ENCODE measurements around the gene NEUROG2. TPM values are rescaled to one million over a fixed set of nuclear protein-coding genes. Genes with fewer than 3 reads are reported as not detected.

NEUROG2 gene
- polyA plus RNA-seq, 3 donors = 0.12 TPM; not detected in 2

GRCh38 chr4:112517911-112518310 is 1.9 kb upstream of the NEUROG2 start:
- H3K4me1 ChIP-seq (ENCODE audit: control insufficient read depth in 1 of 2, insufficient read depth in 2 of 2, low read length in 2 of 2) = peaks cover 42 to 44% of the 10 kb centered on the region in 2 donors
- no peaks in the 10 kb centered on the region for H4K20me1 ChIP-seq (ENCODE audit: insufficient read depth, low read length)
- H3K9ac ChIP-seq (ENCODE audit: insufficient read depth, low read length, poor library complexity, severe bottlenecking) = no peak overlapping the region
- H3K27me3 ChIP-seq (ENCODE audit: control insufficient read depth in 2 of 2, insufficient read depth in 2 of 2, low read length in 2 of 2) = peaks cover 93 to 99% of the 10 kb centered on the region in 2 donors
- peaks cover 97 to 98% (median 97%) of the 10 kb centered on the region in 3 donors for H3K27me3 Mint-ChIP-seq (ENCODE audit: low read depth in 3 of 3)
- peaks cover 73% of the 10 kb centered on the region for H3K4me1 Mint-ChIP-seq
- peaks cover 3 to 25% of the 10 kb centered on the region in 2 donors for H3K36me3 Mint-ChIP-seq
- H3K4me3 Mint-ChIP-seq = peak overlapping the region in 1 of 2 donors; percentile 89
- no peak overlapping the region for H3K4me3 ChIP-seq (replicated peaks in 1 of 3; ENCODE audit: low read depth in 2 of 3, low read length in 3 of 3)
- H3K9me3 Mint-ChIP-seq = peaks cover 0 to 56% (median 36%) of the 10 kb centered on the region in 7 donors
- TF ChIP-seq CTCF (IDR thresholded peaks at IDR 0.05) = no peak
- intact Hi-C loops (cut with micrococcal nuclease) = no loop called here
- no peak overlapping the region for H2AFZ ChIP-seq (ENCODE audit: insufficient read depth, low read depth, low read length, poor library complexity, severe bottlenecking)
- no peaks in the 10 kb centered on the region for H3K36me3 ChIP-seq (replicated peaks in 1 of 2; ENCODE audit: control insufficient read depth in 1 of 2, insufficient read depth in 2 of 2, low read length in 2 of 2)
- no CpG with 5 or more reads among the region's 3 CpGs for WGBS (ENCODE audit: insufficient coverage)
- no peak overlapping the region for H3K27ac ChIP-seq (ENCODE audit: low read depth in 1 of 2, low read length in 2 of 2)
- no peak overlapping the region for H3K27ac Mint-ChIP-seq
- DNase-seq = no peak
- H3K9me3 ChIP-seq (replicated peaks in 1 of 2; ENCODE audit: control insufficient read depth in 1 of 2, insufficient read depth in 1 of 2, low read length in 2 of 2) = peaks cover 0 to 45% of the 10 kb centered on the region in 2 donors
- peak overlapping the region; percentile 7 for H3K4me2 ChIP-seq (replicated peaks; ENCODE audit: extremely low read depth, low read length, poor library complexity, severe bottlenecking)
- H3K79me2 ChIP-seq (ENCODE audit: insufficient read depth, low read length) = no peaks in the 10 kb centered on the region

GRCh38 chr4:112517067-112517634 is 1.2 kb upstream of the NEUROG2 start:
- intact Hi-C loops (cut with micrococcal nuclease) = no loop called here
- H3K9ac ChIP-seq (ENCODE audit: insufficient read depth, low read length, poor library complexity, severe bottlenecking) = no peak overlapping the region
- Mint-ChIP-seq H3K9me3 (peaks cover 0 to 56% (median 32%) of the 10 kb centered on the region in 7 donors), H3K27me3 (ENCODE audit: low read depth in 3 of 3) (peaks cover 97 to 98% (median 97%) of the 10 kb centered on the region in 3 donors), H3K4me1 (peaks cover 66% of the 10 kb centered on the region), H3K4me3 (peak overlapping the region; percentile 42 to 89), H3K36me3 (peaks cover 3 to 21% of the 10 kb centered on the region in 2 donors), H3K27ac (no peak overlapping the region)
- no peaks in the 10 kb centered on the region for H3K79me2 ChIP-seq (ENCODE audit: insufficient read depth, low read length)
- no peak for DNase-seq
- no peaks in the 10 kb centered on the region for H3K36me3 ChIP-seq (replicated peaks in 1 of 2; ENCODE audit: control insufficient read depth in 1 of 2, insufficient read depth in 2 of 2, low read length in 2 of 2)
- H3K9me3 ChIP-seq (replicated peaks in 1 of 2; ENCODE audit: control insufficient read depth in 1 of 2, insufficient read depth in 1 of 2, low read length in 2 of 2) = peaks cover 0 to 39% of the 10 kb centered on the region in 2 donors
- WGBS (ENCODE audit: insufficient coverage) = 3% methylated on average over 15 of the region's 20 CpGs
- no peak overlapping the region for H2AFZ ChIP-seq (ENCODE audit: insufficient read depth, low read depth, low read length, poor library complexity, severe bottlenecking)
- peaks cover 37 to 38% of the 10 kb centered on the region in 2 donors for H3K4me1 ChIP-seq (ENCODE audit: control insufficient read depth in 1 of 2, insufficient read depth in 2 of 2, low read length in 2 of 2)
- H3K27ac ChIP-seq (ENCODE audit: low read depth in 1 of 2, low read length in 2 of 2) = no peak overlapping the region
- no peaks in the 10 kb centered on the region for H4K20me1 ChIP-seq (ENCODE audit: insufficient read depth, low read length)
- peak overlapping the region in 1 of 3 experiments; percentile 80 for H3K4me3 ChIP-seq (replicated peaks in 1 of 3; ENCODE audit: low read depth in 2 of 3, low read length in 3 of 3)
- peaks cover 93 to 99% of the 10 kb centered on the region in 2 donors for H3K27me3 ChIP-seq (ENCODE audit: control insufficient read depth in 2 of 2, insufficient read depth in 2 of 2, low read length in 2 of 2)
- H3K4me2 ChIP-seq (replicated peaks; ENCODE audit: extremely low read depth, low read length, poor library complexity, severe bottlenecking) = peak overlapping the region; percentile 92
- no peak for TF ChIP-seq CTCF (IDR thresholded peaks at IDR 0.05)
